Measurements from ENCODE around the gene CD177. TPM values are rescaled to one million over a fixed set of nuclear protein-coding genes. Genes with fewer than 3 reads are reported as not detected.

The CD177 gene
- total and polyA plus RNA-seq, 2 donors (not counting 1 experiment from before 2014, with no cell fraction given): 0.19 to 0.33 TPM

- DNase-seq (ENCODE audit: low read depth in 2 of 2): no peak
- H3K9me3 ChIP-seq (ENCODE audit: control insufficient read depth, insufficient read depth, low read depth, low read length): no peaks in the 10 kb centered on the region
- TF ChIP-seq EZH2 (IDR thresholded peaks at IDR 0.05; ENCODE audit: low read length, missing control alignments) (no peak), CTCF (conservative IDR thresholded peaks at IDR 0.05 in 1 of 2, IDR thresholded peaks at IDR 0.05 in 1 of 2; ENCODE audit: low read depth in 1 of 2, low read length in 2 of 2) (no peak)
- H3K79me2 ChIP-seq (ENCODE audit: control insufficient read depth, insufficient read depth, low read length): no peaks in the 10 kb centered on the region
- H3K4me1 ChIP-seq (ENCODE audit: control insufficient read depth, extremely low read depth, insufficient read depth, low read length): no peaks in the 10 kb centered on the region
- H3K36me3 ChIP-seq (ENCODE audit: control insufficient read depth, insufficient read depth, low read length): no peaks in the 10 kb centered on the region
- peaks cover 13% of the 10 kb centered on the region for H3K27me3 ChIP-seq (ENCODE audit: control insufficient read depth, insufficient read depth, low read length)
- no peak overlapping the region for H3K27ac ChIP-seq (ENCODE audit: insufficient read depth, low read length)
- no peak overlapping the region for H2AFZ ChIP-seq (ENCODE audit: low read length)
- no peaks in the 10 kb centered on the region for H4K20me1 ChIP-seq (ENCODE audit: control insufficient read depth, extremely low read depth, insufficient read depth, low read length)
- no peak overlapping the region for H3K9ac ChIP-seq (ENCODE audit: insufficient read depth, low read length)
- H3K4me3 ChIP-seq (replicated peaks in 1 of 4; ENCODE audit: control extremely low read depth in 1 of 4, insufficient read depth in 1 of 4, low read depth in 3 of 4, low read length in 4 of 4): no peak overlapping the region
- no peak overlapping the region for H3K4me2 ChIP-seq (ENCODE audit: extremely low read depth, insufficient read depth, low read length)
These were observed 45.2 kb upstream of the CD177 start for GRCh38 chr19:43308244-43308815.

GRCh38 chr19:43309466-43309865 lies 44.0 kb upstream of the CD177 start:
- no peaks in the 10 kb centered on the region for H3K9me3 ChIP-seq (ENCODE audit: control insufficient read depth, insufficient read depth, low read depth, low read length)
- H3K27ac ChIP-seq (ENCODE audit: insufficient read depth, low read length): no peak overlapping the region
- no peak overlapping the region for H3K4me2 ChIP-seq (ENCODE audit: extremely low read depth, insufficient read depth, low read length)
- TF ChIP-seq EZH2 (IDR thresholded peaks at IDR 0.05; ENCODE audit: low read length, missing control alignments) (no peak), CTCF (conservative IDR thresholded peaks at IDR 0.05 in 1 of 2, IDR thresholded peaks at IDR 0.05 in 1 of 2; ENCODE audit: low read depth in 1 of 2, low read length in 2 of 2) (no peak)
- no peaks in the 10 kb centered on the region for H3K4me1 ChIP-seq (ENCODE audit: control insufficient read depth, extremely low read depth, insufficient read depth, low read length)
- no peak overlapping the region for H3K4me3 ChIP-seq (replicated peaks in 1 of 4; ENCODE audit: control extremely low read depth in 1 of 4, insufficient read depth in 1 of 4, low read depth in 3 of 4, low read length in 4 of 4)
- no peak overlapping the region for H2AFZ ChIP-seq (ENCODE audit: low read length)
- no peaks in the 10 kb centered on the region for H4K20me1 ChIP-seq (ENCODE audit: control insufficient read depth, extremely low read depth, insufficient read depth, low read length)
- H3K79me2 ChIP-seq (ENCODE audit: control insufficient read depth, insufficient read depth, low read length): no peaks in the 10 kb centered on the region
- H3K9ac ChIP-seq (ENCODE audit: insufficient read depth, low read length): no peak overlapping the region
- DNase-seq (ENCODE audit: low read depth in 2 of 2): no peak
- no peaks in the 10 kb centered on the region for H3K36me3 ChIP-seq (ENCODE audit: control insufficient read depth, insufficient read depth, low read length)
- peaks cover 13% of the 10 kb centered on the region for H3K27me3 ChIP-seq (ENCODE audit: control insufficient read depth, insufficient read depth, low read length)

- H3K36me3 ChIP-seq (ENCODE audit: control insufficient read depth, insufficient read depth, low read length): no peaks in the 10 kb centered on the region
- DNase-seq (ENCODE audit: low read depth in 2 of 2): no peak
- no peak overlapping the region for H3K27ac ChIP-seq (ENCODE audit: insufficient read depth, low read length)
- H3K79me2 ChIP-seq (ENCODE audit: control insufficient read depth, insufficient read depth, low read length): no peaks in the 10 kb centered on the region
- H3K9me3 ChIP-seq (ENCODE audit: control insufficient read depth, insufficient read depth, low read depth, low read length): no peaks in the 10 kb centered on the region
- H3K27me3 ChIP-seq (ENCODE audit: control insufficient read depth, insufficient read depth, low read length): peaks cover 13% of the 10 kb centered on the region
- H3K4me2 ChIP-seq (ENCODE audit: extremely low read depth, insufficient read depth, low read length): no peak overlapping the region
- H2AFZ ChIP-seq (ENCODE audit: low read length): no peak overlapping the region
- TF ChIP-seq EZH2 (IDR thresholded peaks at IDR 0.05; ENCODE audit: low read length, missing control alignments) (no peak), CTCF (conservative IDR thresholded peaks at IDR 0.05 in 1 of 2, IDR thresholded peaks at IDR 0.05 in 1 of 2; ENCODE audit: low read depth in 1 of 2, low read length in 2 of 2) (no peak)
- no peak overlapping the region for H3K9ac ChIP-seq (ENCODE audit: insufficient read depth, low read length)
- H3K4me3 ChIP-seq (replicated peaks in 1 of 4; ENCODE audit: control extremely low read depth in 1 of 4, insufficient read depth in 1 of 4, low read depth in 3 of 4, low read length in 4 of 4): no peak overlapping the region
- no peaks in the 10 kb centered on the region for H4K20me1 ChIP-seq (ENCODE audit: control insufficient read depth, extremely low read depth, insufficient read depth, low read length)
- no peaks in the 10 kb centered on the region for H3K4me1 ChIP-seq (ENCODE audit: control insufficient read depth, extremely low read depth, insufficient read depth, low read length)
These were observed 43.3 kb upstream of the CD177 start for GRCh38 chr19:43310221-43310620.

Data from fibroblast of lung (primary cell).